ENCODE data around the gene DND1. TPM values are rescaled to one million over a fixed set of nuclear protein-coding genes. Genes with fewer than 3 reads are reported as not detected.
A peak's percentile ranks its signal among the peaks of the same experiment; 100 is the strongest.

The DND1 gene
- total and polyA plus RNA-seq, 2 donors = 0.52 to 5.0 TPM

DNA sequence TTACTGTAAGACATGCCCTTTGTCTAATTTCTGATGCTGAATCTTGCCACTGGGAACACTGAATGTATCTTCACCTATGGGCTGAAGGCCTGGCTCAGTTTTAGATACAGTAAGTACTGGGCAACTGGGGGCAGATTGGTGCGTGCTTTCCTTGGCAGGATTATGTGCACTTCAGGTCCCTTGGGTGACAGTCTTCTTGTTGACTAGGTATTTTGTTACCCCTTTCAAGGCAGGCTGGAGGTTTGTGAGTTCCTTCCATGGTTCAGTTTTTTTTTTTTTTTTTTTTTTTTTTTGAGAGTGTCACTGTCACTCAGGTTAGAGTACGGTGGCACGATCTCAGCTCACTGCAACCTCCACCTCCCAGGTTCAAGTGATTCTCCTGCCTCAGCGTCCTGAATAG lies 34.4 kb upstream of the DND1 start:
- 95% methylated on average over 4 of the region's 4 CpGs for WGBS
- Histone ChIP-seq H3K27me3 (ENCODE audit: control insufficient read depth in 2 of 2, insufficient read depth in 1 of 2, low read length in 1 of 2) (no peaks in the 10 kb centered on the region), H3K9me3 (ENCODE audit: control insufficient read depth in 2 of 2, insufficient read depth in 1 of 2, low read length in 1 of 2) (no peaks in the 10 kb centered on the region), H3K4me1 (ENCODE audit: control insufficient read depth in 2 of 2, insufficient read depth in 2 of 2, low read length in 2 of 2) (peaks cover 0 to 3% of the 10 kb centered on the region in 2 donors), H3K36me3 (ENCODE audit: control insufficient read depth in 2 of 2, insufficient read depth in 2 of 2, low read length in 1 of 2) (peaks cover 35 to 42% of the 10 kb centered on the region in 2 donors), H3K4me3 (ENCODE audit: low read length in 2 of 2) (no peak overlapping the region), H3K27ac (ENCODE audit: low read depth in 1 of 2, low read length in 1 of 2) (no peak overlapping the region)
- DNase-seq (ENCODE audit: low read depth in 6 of 9, low spot score in 9 of 9) = no peak

DNA sequence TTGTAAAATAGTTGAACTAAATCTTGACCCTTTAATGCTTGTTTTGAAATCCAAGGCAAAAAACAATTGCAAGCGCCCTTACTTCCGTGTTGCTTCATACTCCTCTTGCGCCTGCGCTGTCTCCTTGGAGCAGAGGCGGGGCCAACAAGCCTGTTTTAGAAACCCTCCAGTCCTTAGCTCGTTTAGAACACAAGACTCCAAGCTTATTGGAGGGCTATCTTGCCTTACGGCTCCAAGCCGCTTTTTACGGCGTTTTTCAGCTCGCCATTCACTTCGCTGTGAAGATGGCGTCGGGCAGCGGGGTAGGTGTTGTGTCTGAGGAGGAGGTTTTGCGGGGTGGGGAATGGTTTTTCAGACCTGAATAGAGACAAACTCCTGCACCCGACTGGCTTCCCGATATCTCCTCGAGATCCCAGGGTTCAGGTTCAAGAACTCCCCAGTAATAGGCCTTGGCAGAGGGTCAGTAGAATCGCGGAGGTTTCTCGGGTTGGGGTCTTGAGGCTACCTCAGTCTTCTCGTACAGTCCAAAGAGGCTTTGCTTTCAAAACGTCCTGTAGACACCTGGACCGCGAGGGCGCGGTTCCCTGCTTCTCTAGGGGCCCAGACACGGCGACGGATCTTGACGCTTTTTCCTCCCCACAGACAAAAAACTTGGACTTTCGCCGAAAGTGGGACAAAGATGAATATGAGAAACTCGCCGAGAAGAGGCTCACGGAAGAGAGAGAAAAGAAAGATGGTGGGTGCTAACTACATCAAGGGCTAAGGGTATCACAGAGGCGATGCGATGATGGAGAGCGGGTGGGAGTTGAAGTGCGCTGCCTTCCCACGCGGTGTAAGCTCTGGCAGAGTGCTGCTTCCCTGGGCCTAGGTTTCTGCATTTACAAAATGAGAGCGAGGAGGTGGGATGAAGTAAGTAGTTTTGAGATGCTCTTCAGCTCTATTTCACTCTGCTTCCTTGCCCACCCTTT lies 27.1 kb upstream of the DND1 start, which contains the start of gene ZMAT2:
Gene ZMAT2 (plus strand): TSS at position 271 of the 968 bp plus-strand sequence. CDS start 14 bp downstream, at position 285.
- no peaks in the 10 kb centered on the region for H3K9me3 ChIP-seq (ENCODE audit: control insufficient read depth in 2 of 2, insufficient read depth in 1 of 2, low read length in 1 of 2)
- 3% methylated on average over 44 of the region's 44 CpGs for WGBS
- H3K27ac ChIP-seq (ENCODE audit: low read depth in 1 of 2, low read length in 1 of 2) = peak within 1 kb of the TSS; percentile 39 to 70
- DNase-seq (ENCODE audit: low read depth in 6 of 9, low spot score in 9 of 9) = peak; percentile 86 to 99 (median 95)
- H3K27me3 ChIP-seq (ENCODE audit: control insufficient read depth in 2 of 2, insufficient read depth in 1 of 2, low read length in 1 of 2) = no peaks in the 10 kb centered on the region
- peaks cover 60 to 74% of the 10 kb centered on the region in 2 donors for H3K36me3 ChIP-seq (ENCODE audit: control insufficient read depth in 2 of 2, insufficient read depth in 2 of 2, low read length in 1 of 2)
- peak within 1 kb of the TSS; percentile 60 to 67 for H3K4me3 ChIP-seq (ENCODE audit: low read length in 2 of 2)
- peaks cover 4 to 10% of the 10 kb centered on the region in 2 donors for H3K4me1 ChIP-seq (ENCODE audit: control insufficient read depth in 2 of 2, insufficient read depth in 2 of 2, low read length in 2 of 2)

DNA sequence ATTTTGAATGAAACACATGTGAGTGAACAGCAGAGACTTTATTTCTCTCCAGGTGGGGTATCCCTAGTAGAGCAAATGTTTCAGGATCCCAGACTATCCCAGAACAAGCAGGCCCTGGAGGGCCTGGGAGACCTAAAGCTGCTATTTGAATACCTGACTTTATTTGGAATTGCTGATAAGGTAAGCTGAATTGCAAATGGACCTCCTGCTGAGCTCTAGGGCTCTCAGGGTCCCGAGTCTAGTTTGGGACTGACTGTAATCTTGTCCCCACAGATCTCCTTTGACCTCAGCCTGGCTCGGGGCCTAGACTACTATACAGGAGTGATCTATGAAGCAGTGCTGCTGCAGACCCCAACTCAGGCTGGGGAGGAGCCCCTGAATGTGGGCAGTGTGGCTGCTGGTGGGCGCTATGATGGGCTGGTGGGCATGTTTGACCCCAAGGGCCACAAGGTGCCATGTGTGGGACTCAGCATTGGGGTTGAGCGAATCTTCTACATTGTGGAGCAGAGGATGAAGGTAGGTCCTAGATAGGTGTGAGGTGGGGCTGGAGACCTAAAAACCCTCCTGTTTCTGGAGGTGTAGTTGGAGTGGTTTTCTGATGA lies 23.6 kb upstream of the DND1 start:
- no peaks in the 10 kb centered on the region for H3K9me3 ChIP-seq (ENCODE audit: control insufficient read depth in 2 of 2, insufficient read depth in 1 of 2, low read length in 1 of 2)
- WGBS = 97% methylated on average over 4 of the region's 4 CpGs
- H3K4me1 ChIP-seq (ENCODE audit: control insufficient read depth in 2 of 2, insufficient read depth in 2 of 2, low read length in 2 of 2) = peaks cover 4 to 10% of the 10 kb centered on the region in 2 donors
- no peak overlapping the region for H3K27ac ChIP-seq (ENCODE audit: low read depth in 1 of 2, low read length in 1 of 2)
- no peaks in the 10 kb centered on the region for H3K27me3 ChIP-seq (ENCODE audit: control insufficient read depth in 2 of 2, insufficient read depth in 1 of 2, low read length in 1 of 2)
- peaks cover 61 to 67% of the 10 kb centered on the region in 2 donors for H3K36me3 ChIP-seq (ENCODE audit: control insufficient read depth in 2 of 2, insufficient read depth in 2 of 2, low read length in 1 of 2)
- H3K4me3 ChIP-seq (ENCODE audit: low read length in 2 of 2) = no peak overlapping the region
- DNase-seq (ENCODE audit: low read depth in 6 of 9, low spot score in 9 of 9) = no peak

DNA sequence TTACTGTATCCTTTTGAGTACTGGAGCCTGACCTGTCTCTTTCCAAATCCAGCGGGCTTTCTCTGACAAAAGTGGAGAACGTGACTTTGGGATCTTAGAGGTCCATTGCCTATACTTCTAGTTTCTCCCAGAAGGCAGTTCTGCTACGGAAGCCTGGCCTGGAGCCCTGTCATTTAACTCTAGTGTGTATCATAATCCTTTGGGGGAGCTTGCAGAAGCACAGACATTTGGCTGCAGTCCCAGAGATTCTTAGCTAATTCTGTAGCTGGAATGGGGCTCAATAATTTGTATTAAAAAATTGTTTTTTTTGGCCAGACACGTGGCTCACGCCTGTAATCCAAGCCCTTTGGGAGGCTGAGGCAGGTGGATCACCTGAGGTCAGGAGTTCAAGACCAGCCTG lies 20.9 kb upstream of the DND1 start:
- H3K27me3 ChIP-seq (ENCODE audit: control insufficient read depth in 2 of 2, insufficient read depth in 1 of 2, low read length in 1 of 2) = no peaks in the 10 kb centered on the region
- H3K27ac ChIP-seq (ENCODE audit: low read depth in 1 of 2, low read length in 1 of 2) = no peak overlapping the region
- no peak overlapping the region for H3K4me3 ChIP-seq (ENCODE audit: low read length in 2 of 2)
- peaks cover 59 to 65% of the 10 kb centered on the region in 2 donors for H3K36me3 ChIP-seq (ENCODE audit: control insufficient read depth in 2 of 2, insufficient read depth in 2 of 2, low read length in 1 of 2)
- no peaks in the 10 kb centered on the region for H3K9me3 ChIP-seq (ENCODE audit: control insufficient read depth in 2 of 2, insufficient read depth in 1 of 2, low read length in 1 of 2)
- peaks cover 6 to 8% of the 10 kb centered on the region in 2 donors for H3K4me1 ChIP-seq (ENCODE audit: control insufficient read depth in 2 of 2, insufficient read depth in 2 of 2, low read length in 2 of 2)
- no peak for DNase-seq (ENCODE audit: low read depth in 6 of 9, low spot score in 9 of 9)
- WGBS = 94% methylated on average over 5 of the region's 5 CpGs

DNA sequence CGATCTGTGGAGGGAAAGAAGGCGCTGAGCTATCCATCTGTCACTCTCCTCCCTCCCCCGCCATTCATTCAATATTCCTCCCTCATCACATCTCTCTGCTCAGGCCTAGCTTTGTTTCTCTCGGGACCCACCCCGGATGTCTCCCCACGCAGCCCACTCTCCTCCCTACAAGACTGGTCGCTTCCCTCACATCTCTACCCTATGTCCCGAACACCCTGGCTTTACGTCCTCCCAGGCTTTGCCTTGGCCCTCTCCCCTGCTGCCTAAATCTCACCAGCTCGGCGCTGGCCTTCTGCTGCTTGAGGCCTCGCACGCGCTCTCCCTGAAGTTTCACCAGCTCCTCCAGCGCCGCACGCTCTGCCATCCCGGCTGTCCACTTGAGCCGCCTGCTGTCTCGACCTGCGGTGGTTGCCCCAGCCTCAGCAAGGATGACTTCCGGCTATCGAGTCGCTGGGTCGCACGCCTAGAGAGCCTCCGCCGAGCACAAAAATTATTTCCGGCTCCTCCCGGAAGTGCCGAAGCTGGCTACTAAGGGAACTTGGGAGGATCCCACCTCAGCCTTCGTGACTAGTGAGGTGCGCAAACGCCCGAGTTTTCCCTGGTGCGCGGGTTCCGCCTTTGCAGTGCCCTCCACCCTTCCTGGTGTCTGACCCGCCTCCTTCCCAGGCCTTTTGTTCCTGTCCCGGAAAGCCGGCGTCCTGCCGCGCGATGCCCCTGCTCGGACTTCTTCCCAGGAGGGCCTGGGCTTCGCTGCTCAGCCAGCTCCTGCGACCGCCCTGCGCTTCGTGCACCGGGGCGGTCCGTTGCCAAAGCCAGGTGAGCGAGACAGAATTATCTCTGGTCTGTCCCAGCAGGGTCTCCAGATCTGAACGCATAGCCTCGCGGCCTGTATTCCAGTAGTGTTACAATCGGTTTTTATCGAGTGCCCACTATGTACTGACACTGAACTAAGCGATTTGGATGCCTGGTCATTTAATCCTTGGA lies 17.9 kb upstream of the DND1 start, which contains the start of the genes HARS1 and HARS2:
Gene HARS1 (minus strand): TSS at position 430 of the 984 bp plus-strand sequence. CDS start 66 bp downstream, at position 364.
Gene HARS2 (plus strand): TSS at position 515 of the 984 bp plus-strand sequence. CDS start 194 bp downstream, at position 709.
- peak within 1 kb of the TSS; percentile 84 to 90 for H3K27ac ChIP-seq (ENCODE audit: low read depth in 1 of 2, low read length in 1 of 2)
- H3K27me3 ChIP-seq (ENCODE audit: control insufficient read depth in 2 of 2, insufficient read depth in 1 of 2, low read length in 1 of 2) = no peaks in the 10 kb centered on the region
- under 1% methylated on average over 61 of the region's 61 CpGs for WGBS
- no peaks in the 10 kb centered on the region for H3K9me3 ChIP-seq (ENCODE audit: control insufficient read depth in 2 of 2, insufficient read depth in 1 of 2, low read length in 1 of 2)
- DNase-seq (ENCODE audit: low read depth in 6 of 9, low spot score in 9 of 9) = peak in 8 of 9 donors; percentile 69 to 89 (median 74)
- peaks cover 39 to 47% of the 10 kb centered on the region in 2 donors for H3K36me3 ChIP-seq (ENCODE audit: control insufficient read depth in 2 of 2, insufficient read depth in 2 of 2, low read length in 1 of 2)
- H3K4me3 ChIP-seq (ENCODE audit: low read length in 2 of 2) = peak within 1 kb of the TSS; percentile 96 to 97
- H3K4me1 ChIP-seq (ENCODE audit: control insufficient read depth in 2 of 2, insufficient read depth in 2 of 2, low read length in 2 of 2) = peaks cover 6 to 8% of the 10 kb centered on the region in 2 donors

DNA sequence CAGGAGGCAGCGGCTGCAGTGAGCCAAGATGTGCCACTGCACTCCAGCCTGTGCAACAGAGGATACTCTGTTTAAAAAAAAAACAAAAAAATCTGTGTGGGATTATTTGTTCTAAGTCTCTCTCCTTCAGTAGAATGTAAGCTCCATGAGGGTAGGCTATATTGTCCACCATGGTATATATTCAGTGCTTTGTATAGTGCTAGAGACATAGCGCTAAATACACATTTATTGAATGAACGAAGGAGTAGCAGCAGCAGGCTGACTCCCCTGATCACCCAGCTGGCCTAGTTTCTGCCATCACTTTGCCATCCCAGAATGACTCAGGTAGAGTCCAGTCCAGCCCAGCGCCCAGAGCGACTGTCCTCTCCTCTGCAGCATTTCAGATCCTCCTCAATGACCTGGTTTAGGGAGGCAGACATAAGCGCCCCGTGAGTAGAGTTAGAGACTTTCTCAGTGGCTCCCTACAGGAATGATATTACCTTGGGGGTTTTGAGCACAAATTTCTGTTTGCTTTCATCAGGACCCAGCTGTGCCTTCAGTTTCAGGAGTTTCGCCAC lies 17.1 kb upstream of the DND1 start:
- peaks cover 6 to 8% of the 10 kb centered on the region in 2 donors for H3K4me1 ChIP-seq (ENCODE audit: control insufficient read depth in 2 of 2, insufficient read depth in 2 of 2, low read length in 2 of 2)
- WGBS = 67% methylated on average over 8 of the region's 8 CpGs
- no peak for DNase-seq (ENCODE audit: low read depth in 6 of 9, low spot score in 9 of 9)
- H3K36me3 ChIP-seq (ENCODE audit: control insufficient read depth in 2 of 2, insufficient read depth in 2 of 2, low read length in 1 of 2) = peaks cover 31 to 39% of the 10 kb centered on the region in 2 donors
- H3K27me3 ChIP-seq (ENCODE audit: control insufficient read depth in 2 of 2, insufficient read depth in 1 of 2, low read length in 1 of 2) = no peaks in the 10 kb centered on the region
- peak overlapping the region in 1 of 2 donors; percentile 80 for H3K27ac ChIP-seq (ENCODE audit: low read depth in 1 of 2, low read length in 1 of 2)
- H3K4me3 ChIP-seq (ENCODE audit: low read length in 2 of 2) = peak overlapping the region; percentile 96 to 97
- H3K9me3 ChIP-seq (ENCODE audit: control insufficient read depth in 2 of 2, insufficient read depth in 1 of 2, low read length in 1 of 2) = no peaks in the 10 kb centered on the region

DNA sequence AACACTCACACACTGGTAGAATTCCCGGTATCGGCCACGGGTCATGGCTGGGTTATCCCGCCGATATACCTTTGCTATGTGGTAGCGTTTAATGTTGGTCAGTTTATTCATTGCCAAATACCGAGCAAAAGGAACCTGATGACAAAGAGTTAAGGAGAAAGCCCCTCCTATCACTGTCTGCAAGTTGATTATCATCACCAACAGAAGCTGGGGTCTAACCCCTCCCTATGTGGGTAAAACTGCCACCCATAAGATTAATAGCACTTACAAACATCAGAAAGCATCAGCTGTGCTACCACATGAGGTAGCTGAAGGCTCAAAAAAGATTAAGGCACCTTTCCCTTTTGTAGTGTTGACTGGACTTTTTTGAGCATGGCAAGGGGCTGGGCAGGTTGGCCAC lies 5.6 kb upstream of the DND1 start:
- H3K4me3 ChIP-seq (ENCODE audit: low read length in 2 of 2) = no peak overlapping the region
- 98% methylated on average over 7 of the region's 7 CpGs for WGBS
- no peak overlapping the region for H3K27ac ChIP-seq (ENCODE audit: low read depth in 1 of 2, low read length in 1 of 2)
- no peaks in the 10 kb centered on the region for H3K9me3 ChIP-seq (ENCODE audit: control insufficient read depth in 2 of 2, insufficient read depth in 1 of 2, low read length in 1 of 2)
- peaks cover 62 to 70% of the 10 kb centered on the region in 2 donors for H3K36me3 ChIP-seq (ENCODE audit: control insufficient read depth in 2 of 2, insufficient read depth in 2 of 2, low read length in 1 of 2)
- DNase-seq (ENCODE audit: low read depth in 6 of 9, low spot score in 9 of 9) = no peak
- H3K4me1 ChIP-seq (ENCODE audit: control insufficient read depth in 2 of 2, insufficient read depth in 2 of 2, low read length in 2 of 2) = no peaks in the 10 kb centered on the region
- H3K27me3 ChIP-seq (ENCODE audit: control insufficient read depth in 2 of 2, insufficient read depth in 1 of 2, low read length in 1 of 2) = no peaks in the 10 kb centered on the region

DNA sequence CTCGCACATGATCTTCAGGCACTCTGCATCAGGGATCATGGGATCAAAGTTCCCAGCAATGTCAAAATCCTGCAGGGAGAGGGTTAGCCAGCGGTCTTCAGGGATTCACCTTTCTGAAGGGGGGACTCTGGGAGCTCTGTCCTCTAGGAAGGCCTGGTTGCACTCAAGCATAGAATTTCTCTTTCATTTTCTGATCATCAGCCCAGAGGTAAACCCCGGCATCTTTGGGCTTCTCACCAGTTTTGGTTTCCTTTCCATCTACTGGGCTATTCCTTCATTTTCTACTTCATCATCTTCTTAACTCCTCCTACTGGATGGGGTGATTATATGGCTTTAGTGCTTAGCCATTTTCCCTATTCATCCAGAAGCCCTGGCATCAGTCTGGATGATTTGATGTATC lies 4.6 kb upstream of the DND1 start:
- H3K27ac ChIP-seq (ENCODE audit: low read depth in 1 of 2, low read length in 1 of 2) = no peak overlapping the region
- H3K9me3 ChIP-seq (ENCODE audit: control insufficient read depth in 2 of 2, insufficient read depth in 1 of 2, low read length in 1 of 2) = no peaks in the 10 kb centered on the region
- H3K36me3 ChIP-seq (ENCODE audit: control insufficient read depth in 2 of 2, insufficient read depth in 2 of 2, low read length in 1 of 2) = peaks cover 70 to 76% of the 10 kb centered on the region in 2 donors
- DNase-seq (ENCODE audit: low read depth in 6 of 9, low spot score in 9 of 9) = no peak
- H3K4me3 ChIP-seq (ENCODE audit: low read length in 2 of 2) = no peak overlapping the region
- H3K4me1 ChIP-seq (ENCODE audit: control insufficient read depth in 2 of 2, insufficient read depth in 2 of 2, low read length in 2 of 2) = no peaks in the 10 kb centered on the region
- WGBS = 81% methylated on average over 3 of the region's 3 CpGs
- H3K27me3 ChIP-seq (ENCODE audit: control insufficient read depth in 2 of 2, insufficient read depth in 1 of 2, low read length in 1 of 2) = no peaks in the 10 kb centered on the region
